SK-N-MC (cell line): ENCODE data around the gene CD34.

Source experiments
- DNase-seq: peaks from one replicate; pipeline ENCODE4 v3.0.0-alpha.2; 2011; ENCODE audit warnings: low read depth, low spot score
- H3K27ac ChIP-seq: fragments of 200-600 bp; sonication (generic); 2 replicates; pipeline ENCODE4 v1.5.1; 2016; ENCODE audit warnings: mixed run types
- H3K36me3 ChIP-seq: fragments of 200-600 bp; sonication (generic); 2 replicates; pipeline ENCODE4 v1.6.1; 2017; ENCODE audit warnings: antibody characterized with exemption, low read length, mixed read lengths; ENCODE audit not compliant: insufficient read depth
- H3K4me3 ChIP-seq: fragments of 200-600 bp; sonication (generic); 2 replicates; pipeline ENCODE4 v1.5.1; 2016
- H3K9ac ChIP-seq: fragments of 200-600 bp; sonication (generic); 2 replicates; pipeline ENCODE4 v1.8.0; 2017; ENCODE audit warnings: mixed run types, mixed read lengths; ENCODE audit not compliant: insufficient read length
- H3K9me3 ChIP-seq: fragments of 200-600 bp; sonication (generic); 2 replicates; pipeline ENCODE4 v1.6.1; 2017; ENCODE audit warnings: low read depth, mild to moderate bottlenecking, antibody characterized with exemption, low read length, moderate library complexity, mixed read lengths
- EZH2 ChIP-seq: fragments of 200-600 bp; sonication (generic); IDR thresholded peaks from one replicate; pipeline ENCODE4 v1.6.1; 2017; ENCODE audit warnings: antibody characterized with exemption
- FOXP2 ChIP-seq: optimal IDR thresholded peaks from 2 replicates; pipeline ENCODE3; 2011; ENCODE audit warnings: mild to moderate bottlenecking, moderate library complexity; ENCODE audit not compliant: insufficient read depth; ENCODE audit errors: extremely low read length, control extremely low read depth
- POLR2AphosphoS5 ChIP-seq: IDR thresholded peaks from 2 replicates; pipeline ENCODE4 v1.6.1; 2012; ENCODE audit warnings: mild to moderate bottlenecking, low read depth, low read length, borderline replicate concordance

The CD34 gene

DNA sequence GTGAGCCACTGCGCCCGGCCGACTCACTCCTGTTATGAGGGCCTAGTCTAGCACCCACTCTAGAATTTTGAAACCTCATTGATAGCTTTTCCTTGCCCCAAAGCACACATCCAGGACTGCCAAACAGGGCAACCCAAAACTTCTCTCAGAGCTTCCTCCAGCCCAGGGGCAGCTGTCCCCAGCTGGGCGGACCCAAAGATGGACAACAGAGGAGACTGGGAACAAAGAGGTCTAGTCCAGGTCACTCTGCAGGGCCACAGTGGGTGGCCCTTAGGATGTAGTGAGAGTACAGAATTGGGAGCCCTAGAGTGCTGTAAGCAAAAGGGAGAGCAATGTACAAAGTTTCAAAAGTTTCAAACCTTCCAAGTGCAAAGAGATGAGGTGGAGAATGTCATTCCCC is 1.2 kb downstream of the CD34 start:
- Histone ChIP-seq H3K36me3 (no peaks in the 10 kb centered on the region), H3K9ac (no peak overlapping the region), H3K9me3 (no peaks in the 10 kb centered on the region), H3K4me3 (no peak overlapping the region), H3K27ac (no peak overlapping the region)
- TF ChIP-seq POLR2AphosphoS5: no peak
- no peak for TF ChIP-seq FOXP2
- TF ChIP-seq EZH2: no peak
- no peak for DNase-seq

DNA sequence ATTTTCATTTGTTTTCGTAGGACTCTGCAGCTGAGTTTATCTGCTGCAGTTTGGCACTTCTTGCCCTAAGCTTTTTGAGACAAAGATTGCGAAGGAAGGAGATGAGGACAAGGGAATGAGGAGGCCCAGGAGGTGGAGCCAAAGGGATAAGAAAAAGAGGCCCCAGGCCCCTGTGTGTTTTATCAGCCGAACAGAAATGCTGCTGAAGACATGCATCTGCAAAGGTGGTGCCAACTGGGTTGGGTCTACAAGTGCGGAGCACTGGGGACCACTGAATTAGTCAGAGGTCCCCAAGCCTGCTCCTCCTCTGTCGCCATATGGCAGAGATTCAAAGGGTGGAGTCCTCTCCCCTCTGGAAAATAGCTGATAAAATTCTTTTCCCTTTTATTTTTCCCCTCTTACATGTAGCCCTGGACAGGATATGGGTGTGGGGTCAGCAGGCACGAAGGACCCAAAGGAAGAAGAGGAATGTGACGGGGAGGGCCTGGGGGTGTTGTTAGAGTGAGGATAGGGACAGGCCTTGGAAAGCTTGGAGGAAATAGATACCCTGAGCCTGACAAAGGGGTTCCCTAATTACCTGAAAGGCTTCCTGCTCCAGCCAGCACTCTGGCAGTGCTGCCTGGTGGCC is 2.7 kb downstream of the CD34 start:
- no peak overlapping the region for H3K9ac ChIP-seq
- H3K9me3 ChIP-seq: no peaks in the 10 kb centered on the region
- no peaks in the 10 kb centered on the region for H3K36me3 ChIP-seq
- no peak overlapping the region for H3K4me3 ChIP-seq
- no peak for DNase-seq
- no peak overlapping the region for H3K27ac ChIP-seq
- TF ChIP-seq FOXP2: no peak
- no peak for TF ChIP-seq EZH2
- no peak for TF ChIP-seq POLR2AphosphoS5

DNA sequence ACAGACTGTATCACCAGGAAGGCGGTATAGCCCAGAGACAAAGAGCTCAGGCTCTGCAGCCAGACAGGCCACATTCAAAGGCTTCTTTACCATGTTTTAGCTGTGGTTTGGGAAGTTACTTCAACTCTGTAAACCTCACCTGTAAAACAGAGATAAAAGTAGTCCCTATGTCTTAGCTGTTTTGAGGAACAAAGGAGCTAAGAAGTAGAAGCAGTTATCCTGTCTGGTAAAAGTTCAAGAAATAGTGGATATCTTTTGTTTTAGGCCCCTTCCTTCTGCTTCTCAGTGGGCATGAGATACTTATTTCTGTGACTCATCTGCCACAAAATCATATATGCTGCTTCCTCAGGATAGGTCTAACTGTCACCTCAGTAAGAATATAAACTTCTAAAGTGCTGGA is 6.5 kb downstream of the CD34 start:
- no peak overlapping the region for H3K27ac ChIP-seq
- DNase-seq: no peak
- H3K4me3 ChIP-seq: no peak overlapping the region
- H3K36me3 ChIP-seq: no peaks in the 10 kb centered on the region
- no peak for TF ChIP-seq EZH2
- TF ChIP-seq POLR2AphosphoS5: no peak
- no peak for TF ChIP-seq FOXP2
- H3K9ac ChIP-seq: no peak overlapping the region
- H3K9me3 ChIP-seq: no peaks in the 10 kb centered on the region

DNA sequence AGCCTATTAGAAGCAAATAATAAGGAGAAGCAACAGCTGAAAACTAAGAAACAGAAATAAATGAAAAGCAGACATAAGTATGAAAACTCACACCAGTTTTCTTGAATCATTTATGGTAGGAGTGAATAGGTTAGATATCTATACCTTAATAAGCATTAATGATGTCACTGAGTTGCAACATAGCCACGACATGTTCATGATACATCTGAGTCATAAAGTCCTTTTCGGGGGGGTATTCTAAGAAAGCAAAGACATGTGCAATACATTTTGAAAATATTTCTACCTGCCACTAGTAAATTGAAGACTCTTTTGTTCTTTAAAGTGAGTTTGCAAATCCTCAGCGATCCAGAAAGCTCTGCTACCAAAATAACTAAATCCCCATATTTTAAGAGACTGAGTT is 7.2 kb downstream of the CD34 start:
- H3K4me3 ChIP-seq: no peak overlapping the region
- no peak overlapping the region for H3K9ac ChIP-seq
- no peaks in the 10 kb centered on the region for H3K9me3 ChIP-seq
- TF ChIP-seq POLR2AphosphoS5: no peak
- no peak for TF ChIP-seq EZH2
- no peak for TF ChIP-seq FOXP2
- H3K36me3 ChIP-seq: no peaks in the 10 kb centered on the region
- DNase-seq: no peak
- no peak overlapping the region for H3K27ac ChIP-seq

DNA sequence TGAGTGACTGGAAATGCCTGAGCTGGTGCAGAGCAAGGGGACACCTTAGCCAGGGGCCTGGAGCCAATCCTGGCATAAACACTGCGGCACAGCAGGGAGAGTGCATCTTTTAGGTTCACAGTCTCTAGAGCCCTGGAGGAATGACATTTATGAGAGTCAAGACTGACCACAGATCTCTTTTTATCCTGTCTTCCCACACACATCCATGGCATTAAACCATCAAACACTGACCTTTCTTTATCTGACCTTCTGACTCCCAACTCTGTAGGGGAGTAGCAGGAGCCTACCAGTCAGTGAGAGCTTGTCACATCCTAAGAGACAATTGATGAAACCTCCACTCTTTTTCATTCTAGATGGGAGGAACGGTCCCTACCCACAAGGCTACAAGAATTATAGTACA is 7.9 kb downstream of the CD34 start:
- TF ChIP-seq FOXP2 (no peak), POLR2AphosphoS5 (no peak), EZH2 (no peak)
- no peaks in the 10 kb centered on the region for H3K9me3 ChIP-seq
- no peak overlapping the region for H3K9ac ChIP-seq
- no peak overlapping the region for H3K4me3 ChIP-seq
- H3K36me3 ChIP-seq: no peaks in the 10 kb centered on the region
- no peak for DNase-seq
- H3K27ac ChIP-seq: no peak overlapping the region

DNA sequence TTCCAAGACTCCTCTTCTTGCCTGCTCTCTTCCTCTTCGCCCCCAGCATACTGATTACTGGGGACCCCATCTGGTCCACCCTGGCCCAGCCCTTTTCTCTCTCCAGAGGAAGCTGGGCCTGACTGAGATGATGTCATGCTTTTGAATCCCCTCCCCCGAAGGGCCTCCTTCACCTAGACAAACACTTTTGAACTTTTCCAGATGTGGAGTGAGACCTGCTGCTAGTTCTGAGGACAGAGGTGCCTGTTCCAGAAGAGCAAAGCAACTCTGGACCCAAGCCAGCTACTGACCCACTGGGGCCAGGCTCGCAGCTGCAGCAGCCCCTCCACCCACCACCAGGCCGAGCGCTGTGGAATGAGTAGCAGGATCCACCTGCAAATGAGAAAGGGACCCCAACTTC is 8.4 kb downstream of the CD34 start:
- H3K4me3 ChIP-seq: no peak overlapping the region
- no peak for TF ChIP-seq EZH2
- TF ChIP-seq FOXP2: no peak
- TF ChIP-seq POLR2AphosphoS5: no peak
- H3K36me3 ChIP-seq: no peaks in the 10 kb centered on the region
- no peak for DNase-seq
- H3K27ac ChIP-seq: no peak overlapping the region
- H3K9ac ChIP-seq: no peak overlapping the region
- H3K9me3 ChIP-seq: no peaks in the 10 kb centered on the region

DNA sequence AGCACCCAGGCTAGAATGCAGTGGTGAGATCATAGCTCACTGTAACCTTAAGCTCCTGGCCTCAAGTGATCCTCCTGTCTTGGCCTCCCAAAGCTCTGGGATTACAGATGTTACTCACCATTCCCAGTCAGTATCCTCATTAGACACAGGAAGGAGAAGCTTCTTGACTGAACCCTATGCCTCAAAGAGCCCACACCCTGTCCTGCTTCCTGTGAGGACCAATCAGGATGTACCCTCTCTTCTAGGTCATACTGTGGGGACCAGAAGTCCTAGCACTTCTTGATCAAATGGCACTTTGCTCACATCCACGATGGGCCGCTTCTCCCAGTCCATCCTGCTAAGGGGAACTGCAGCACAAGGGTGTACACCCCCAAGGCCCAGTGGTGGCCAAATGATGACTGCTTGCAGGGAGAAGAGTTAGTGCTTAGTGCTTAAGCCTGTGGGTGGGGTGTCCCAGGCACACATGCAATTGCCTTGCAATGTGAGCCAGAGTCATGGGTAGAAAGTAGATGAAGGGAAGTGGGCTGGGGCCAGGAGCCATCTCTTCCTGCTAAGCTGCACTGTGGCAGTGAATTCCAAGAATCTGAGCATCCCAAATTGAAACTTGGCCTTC is 9.8 kb downstream of the CD34 start:
- no peak overlapping the region for H3K27ac ChIP-seq
- TF ChIP-seq EZH2: no peak
- TF ChIP-seq POLR2AphosphoS5: no peak
- no peaks in the 10 kb centered on the region for H3K9me3 ChIP-seq
- DNase-seq: no peak
- H3K4me3 ChIP-seq: no peak overlapping the region
- H3K36me3 ChIP-seq: no peaks in the 10 kb centered on the region
- H3K9ac ChIP-seq: no peak overlapping the region

DNA sequence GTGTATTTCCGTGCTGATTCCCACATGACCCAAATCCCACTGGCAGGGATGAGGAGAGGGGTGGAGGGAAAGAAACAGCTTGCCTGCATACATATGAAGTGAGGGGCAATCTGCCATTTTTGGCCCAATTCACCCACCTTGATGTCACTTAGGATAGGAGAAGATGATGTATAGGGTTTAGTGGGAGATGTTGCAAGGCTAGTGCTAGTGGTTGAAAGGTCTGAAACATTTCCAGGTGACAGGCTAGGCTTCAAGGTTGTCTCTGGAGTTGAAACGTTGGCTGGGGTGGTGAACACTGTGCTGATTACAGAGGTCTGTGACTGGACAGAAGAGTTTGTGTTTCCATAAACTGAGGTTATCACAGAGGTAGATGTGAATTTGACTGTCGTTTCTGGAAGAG is 12.1 kb downstream of the CD34 start:
- no peak overlapping the region for H3K27ac ChIP-seq
- no peaks in the 10 kb centered on the region for H3K9me3 ChIP-seq
- H3K36me3 ChIP-seq: no peaks in the 10 kb centered on the region
- no peak for DNase-seq
- H3K9ac ChIP-seq: no peak overlapping the region
- TF ChIP-seq EZH2 (no peak), FOXP2 (no peak), POLR2AphosphoS5 (no peak)
- H3K4me3 ChIP-seq: no peak overlapping the region

DNA sequence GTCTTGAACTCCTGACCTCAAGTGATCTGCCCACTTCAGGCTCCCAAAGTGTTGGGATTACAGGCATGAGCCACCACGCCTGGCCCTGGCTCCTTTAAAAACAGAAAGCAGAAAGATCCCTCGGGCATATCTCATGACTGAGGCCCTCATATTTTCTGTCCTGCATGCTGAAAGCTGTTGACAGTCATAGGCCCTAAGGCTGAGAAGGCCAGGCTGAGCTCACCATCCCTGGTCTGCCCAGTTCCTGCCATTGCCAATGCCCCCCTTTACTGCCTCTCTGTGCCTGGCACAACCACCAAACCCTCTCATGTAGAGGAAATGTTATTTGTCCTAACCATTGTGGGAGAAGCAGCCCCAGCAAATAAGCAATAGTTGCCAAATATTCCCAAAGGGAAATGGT is 12.7 kb downstream of the CD34 start:
- Histone ChIP-seq H3K36me3 (no peaks in the 10 kb centered on the region), H3K4me3 (no peak overlapping the region), H3K9ac (no peak overlapping the region), H3K27ac (no peak overlapping the region), H3K9me3 (no peaks in the 10 kb centered on the region)
- no peak for TF ChIP-seq POLR2AphosphoS5
- no peak for TF ChIP-seq FOXP2
- no peak for TF ChIP-seq EZH2
- DNase-seq: no peak
